GM19468 (cell line): ENCODE results near the gene PODXL2.

Source experiments
- ATAC-seq: cut with Tn5 transposase; IDR thresholded peaks from one replicate; pipeline ENCODE4 v1.9.1; 2021; ENCODE audit warnings: mild to moderate bottlenecking, moderate library complexity, moderate number of reproducible peaks; ENCODE audit not compliant: unreplicated experiment; ENCODE audit errors: extremely low read depth

Gene PODXL2

GRCh38 chr3:127717357-127718244 is 88.6 kb downstream of the PODXL2 start:
- ATAC-seq: no peak

- no peak for ATAC-seq
These were observed 89.4 kb downstream of the PODXL2 start for GRCh38 chr3:127718245-127718915.

- ATAC-seq: no peak
These were observed 89.9 kb downstream of the PODXL2 start for GRCh38 chr3:127718916-127719290.

- ATAC-seq: no peak
These were observed 90.4 kb downstream of the PODXL2 start for GRCh38 chr3:127719369-127719768.

GRCh38 chr3:127720161-127720823 is 91.3 kb downstream of the PODXL2 start:
- ATAC-seq: no peak

- no peak for ATAC-seq
These were observed 92.3 kb downstream of the PODXL2 start for GRCh38 chr3:127720985-127721935.

- no peak for ATAC-seq
These were observed 93.3 kb downstream of the PODXL2 start for GRCh38 chr3:127722091-127722784.
